ENCODE measurements around the gene PDE7B.
"Not testable (repeated sequence)": the region's sequence is repeated elsewhere in the genome, so short reads cannot be mapped to it uniquely, and the experiment has no call there.

The PDE7B gene

GRCh38 chr6:136117081-136117480 lies 265.6 kb downstream of the PDE7B start:
- no peak for DNase-seq

GRCh38 chr6:136118787-136119186 lies 267.3 kb downstream of the PDE7B start:
- no peak for DNase-seq

GRCh38 chr6:136123468-136123867 lies 272.0 kb downstream of the PDE7B start:
- no peak for DNase-seq

DNA sequence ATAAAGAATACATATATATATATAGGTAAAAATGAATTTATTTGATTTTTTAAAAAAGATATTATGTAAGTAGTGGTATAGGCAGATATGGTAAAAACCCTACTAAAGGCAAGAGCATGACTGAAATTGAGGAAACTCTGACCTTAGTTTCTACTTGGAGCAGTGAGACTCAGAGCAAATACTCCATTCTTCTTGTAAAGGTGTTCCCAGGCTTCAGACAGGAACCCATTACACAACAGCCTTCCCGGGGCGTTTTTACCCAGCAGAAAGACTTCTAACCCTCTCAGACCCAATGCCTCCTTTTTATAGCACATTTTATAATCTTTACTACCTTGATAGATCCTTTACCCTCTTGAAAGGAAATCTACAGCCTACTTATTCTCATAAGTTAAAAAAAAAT lies 274.1 kb downstream of the PDE7B start:
- no peak for DNase-seq

DNA sequence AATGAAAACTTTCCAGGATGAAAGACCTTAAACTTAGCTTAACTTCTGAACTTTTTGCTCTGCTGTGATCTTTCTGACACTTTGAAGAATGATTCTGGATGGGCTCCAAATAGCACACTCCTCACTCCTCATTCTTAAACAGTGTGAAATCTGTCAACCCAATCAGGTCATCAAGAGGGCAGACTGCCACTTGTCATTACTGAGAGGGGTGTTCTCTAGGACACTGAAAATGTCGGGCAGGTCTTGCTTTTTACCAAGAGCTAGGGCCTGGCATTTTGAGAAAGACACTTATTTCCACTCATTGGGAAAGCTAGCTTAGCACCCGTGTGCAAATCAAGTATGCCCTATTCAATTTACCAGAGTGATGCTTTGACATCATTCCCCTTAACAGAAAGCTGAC lies 276.4 kb downstream of the PDE7B start:
- no peak for DNase-seq

GRCh38 chr6:136129365-136129764 lies 277.9 kb downstream of the PDE7B start:
- no peak for DNase-seq

DNA sequence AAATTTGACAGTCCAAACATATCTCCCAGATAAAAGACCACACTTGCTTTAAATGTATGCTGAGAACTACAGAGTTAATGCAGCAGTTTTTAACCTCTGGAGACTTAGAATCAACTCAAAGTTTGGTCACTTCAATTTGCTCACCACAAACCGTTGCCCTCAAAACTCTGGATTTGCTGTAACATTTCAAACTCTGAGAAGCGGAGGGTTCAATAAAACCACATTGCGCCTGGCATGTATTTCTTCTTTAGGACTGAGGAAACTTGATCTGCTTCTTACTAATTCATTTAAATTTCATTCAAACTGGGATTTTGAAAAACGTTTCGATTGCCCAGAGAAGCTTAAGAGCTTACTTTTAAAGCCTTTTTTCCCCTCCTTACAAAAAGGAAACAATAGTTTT lies 282.8 kb downstream of the PDE7B start:
- no peak for DNase-seq

DNA sequence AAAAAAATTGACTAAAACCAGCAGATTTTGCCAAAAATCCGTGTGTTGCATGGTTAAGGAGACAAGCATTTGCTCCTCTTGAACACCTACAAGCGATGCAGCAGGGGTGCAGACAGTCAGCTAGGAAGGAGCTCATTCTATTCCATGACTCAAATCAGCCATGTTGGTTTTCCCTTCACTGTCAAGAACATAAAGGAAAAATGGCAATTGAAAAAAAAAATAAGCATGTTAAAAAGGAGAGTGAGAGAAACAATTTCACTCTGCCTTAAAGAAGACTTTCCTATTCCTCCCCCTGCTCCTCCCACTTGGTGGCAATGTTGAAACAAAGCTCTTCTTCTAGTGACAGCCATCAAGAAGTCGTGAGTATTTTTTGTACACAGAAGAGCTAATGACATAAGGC lies 283.2 kb downstream of the PDE7B start:
- DNase-seq, result no peak

DNA sequence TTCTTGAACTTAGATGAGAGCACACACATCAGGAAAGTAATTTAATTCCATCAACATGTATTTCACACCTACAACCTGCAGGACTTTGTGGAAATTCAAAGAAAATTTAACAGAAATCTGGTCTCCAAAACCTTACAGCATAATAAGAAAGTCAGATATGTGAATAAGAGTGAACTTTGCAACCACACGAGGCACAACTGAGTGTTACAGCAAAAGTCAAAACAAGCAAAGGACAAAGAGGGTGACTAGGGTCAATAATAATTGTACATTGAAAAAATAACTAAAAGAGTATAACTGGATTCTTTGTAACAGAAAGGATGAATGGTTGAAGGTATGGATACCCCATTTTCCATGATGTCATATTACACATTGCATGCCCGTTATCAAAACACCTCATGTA lies 284.8 kb downstream of the PDE7B start:
- no peak for DNase-seq

DNA sequence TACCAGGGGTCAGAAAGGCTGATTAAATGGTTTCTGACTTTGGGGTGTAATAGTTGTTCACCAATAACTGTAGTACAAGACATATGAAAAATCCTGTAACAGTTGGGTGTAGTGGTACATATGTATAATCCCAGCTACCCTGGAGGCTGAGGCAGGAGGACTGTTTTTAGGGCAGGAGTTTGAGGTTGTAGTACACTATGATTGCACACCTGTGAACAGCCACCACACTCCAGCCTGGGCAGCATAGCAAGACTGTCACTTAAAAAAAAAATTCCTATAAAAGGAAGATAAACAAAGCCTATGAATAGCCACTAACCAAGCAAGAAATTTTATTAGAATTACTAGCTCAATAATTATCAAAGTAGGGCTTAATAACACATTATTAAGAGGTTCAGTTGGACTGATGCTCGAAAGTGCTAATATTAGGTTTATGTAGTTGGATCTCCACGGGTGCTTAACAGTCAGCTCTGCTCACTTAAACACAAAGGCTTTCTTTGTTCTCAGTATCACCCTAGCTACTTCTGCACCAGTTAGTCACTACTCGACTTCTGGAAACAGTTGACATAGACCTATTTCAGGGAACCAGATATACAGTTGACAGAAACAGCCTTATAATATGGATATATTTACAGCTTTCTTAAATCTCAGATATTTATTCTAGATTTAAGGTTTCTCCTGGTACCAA lies 285.6 kb downstream of the PDE7B start:
- DNase-seq, result no peak

- no peak for DNase-seq
Measured at GRCh38 chr6:136137739-136138402, 286.4 kb downstream of the PDE7B start.

DNA sequence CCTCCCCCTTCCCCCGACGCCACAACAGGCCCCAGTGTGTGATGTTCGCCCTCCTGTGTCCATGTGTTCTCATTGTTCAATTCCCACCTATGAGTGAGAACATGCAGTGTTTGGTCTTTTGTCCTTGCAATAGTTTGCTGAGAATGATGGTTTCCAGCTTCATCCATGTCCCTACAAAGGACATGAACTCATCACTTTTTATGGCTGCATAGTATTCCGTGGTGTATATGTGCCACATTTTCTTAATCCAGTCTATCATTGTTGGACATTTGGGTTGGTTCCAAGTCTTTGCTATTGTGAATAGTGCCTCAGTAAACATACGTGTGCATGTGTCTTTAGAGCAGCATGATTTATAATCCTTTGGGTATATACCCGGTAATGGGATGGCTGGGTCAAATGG lies 287.6 kb downstream of the PDE7B start:
- DNase-seq, result not testable (repeated sequence)

GRCh38 chr6:136144251-136145023 lies 292.9 kb downstream of the PDE7B start:
- DNase-seq, result no peak

GRCh38 chr6:136146130-136146529 lies 294.6 kb downstream of the PDE7B start:
- no peak for DNase-seq

GRCh38 chr6:136147342-136147741 lies 295.8 kb downstream of the PDE7B start:
- DNase-seq, result no peak

DNA sequence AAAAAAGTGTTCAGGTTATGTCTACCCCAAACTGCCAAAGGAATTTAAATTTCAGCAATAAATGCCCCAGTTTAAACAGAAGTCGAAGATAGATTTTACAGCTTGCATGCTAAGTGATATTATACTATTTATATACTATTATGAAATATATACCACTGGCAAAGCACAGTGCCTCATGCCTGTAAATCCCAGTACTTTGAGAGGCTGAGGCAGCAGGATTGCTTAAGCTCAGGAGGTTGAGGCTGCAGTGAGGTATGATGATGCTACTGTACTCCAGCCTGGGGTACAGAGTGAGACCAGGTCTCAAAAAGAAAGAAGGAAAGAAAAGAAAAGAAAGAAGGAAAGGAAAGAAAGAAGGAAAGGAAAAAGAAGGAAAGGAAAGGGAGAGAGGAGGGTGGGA lies 296.6 kb downstream of the PDE7B start:
- no peak for DNase-seq

- no peak for DNase-seq
Measured at GRCh38 chr6:136148523-136148922, 297.0 kb downstream of the PDE7B start.

DNA sequence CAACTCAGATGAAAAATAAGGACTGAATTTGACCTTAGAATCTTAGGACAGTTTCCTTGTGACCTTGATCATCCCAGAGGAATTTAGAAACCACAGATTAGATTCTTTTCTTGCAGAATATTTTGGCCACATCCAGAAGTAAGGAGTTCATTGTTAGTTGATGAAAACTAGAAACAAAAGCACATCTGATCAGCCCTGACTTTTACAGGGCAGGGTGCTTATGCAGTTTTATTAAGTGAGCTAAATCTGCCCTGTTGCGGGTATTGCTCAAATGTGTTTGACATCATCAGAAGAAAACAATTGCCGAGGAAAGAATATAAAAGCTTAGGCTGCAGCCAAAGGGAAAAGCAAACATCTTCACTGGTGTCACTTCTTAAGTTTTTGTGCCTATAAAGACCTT lies 297.8 kb downstream of the PDE7B start:
- no peak for DNase-seq

GRCh38 chr6:136150961-136151360 lies 299.5 kb downstream of the PDE7B start:
- DNase-seq, result no peak

DNA sequence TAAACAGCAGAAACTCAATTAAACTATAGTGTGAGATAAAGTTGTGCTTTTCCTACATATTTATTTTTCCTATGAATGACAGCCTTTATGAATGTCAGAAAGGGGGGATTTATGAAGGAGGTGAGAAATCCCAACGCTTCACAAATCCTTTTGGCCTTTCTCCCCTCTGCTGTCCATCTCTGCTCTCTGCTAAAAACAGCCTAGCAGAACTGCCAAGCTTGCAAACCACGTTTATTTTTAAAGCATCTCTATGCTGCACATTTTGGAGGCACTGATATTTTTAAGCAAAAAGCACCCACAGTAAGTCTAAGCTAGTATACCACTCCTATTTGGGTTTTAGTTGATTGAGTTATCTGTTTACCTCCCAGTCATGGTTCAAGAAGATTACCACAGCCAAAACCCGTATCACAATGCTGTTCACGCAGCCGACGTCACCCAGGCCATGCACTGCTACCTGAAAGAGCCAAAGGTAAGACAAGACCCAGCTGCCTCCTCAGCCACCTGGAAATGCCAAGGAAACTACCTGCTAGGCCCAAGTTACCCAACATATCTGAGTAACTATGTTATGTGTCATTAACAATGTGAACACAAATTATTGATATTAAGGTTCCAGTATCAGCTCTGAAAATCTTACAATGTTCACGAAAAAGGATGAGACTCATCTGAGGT lies 302.3 kb downstream of the PDE7B start:
- no peak for DNase-seq

DNA sequence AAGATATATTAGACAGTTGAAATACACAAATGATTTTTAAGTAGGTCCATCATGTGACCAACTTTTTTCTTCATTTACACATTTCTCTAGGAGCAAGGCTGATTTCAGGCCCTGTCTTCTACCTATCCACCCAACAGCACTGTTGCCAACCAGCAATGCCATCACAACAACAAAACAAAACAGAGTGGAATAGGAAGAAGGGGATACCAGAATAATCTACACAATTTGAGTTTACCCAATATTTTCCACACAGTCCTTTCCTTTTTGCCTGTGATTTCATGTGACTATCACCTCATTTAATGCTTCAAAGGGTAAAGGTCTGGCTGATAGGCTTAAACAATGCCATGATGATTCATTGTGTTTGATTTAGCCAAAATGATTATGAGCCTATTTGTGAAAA lies 303.7 kb downstream of the PDE7B start:
- DNase-seq, result no peak

DNA sequence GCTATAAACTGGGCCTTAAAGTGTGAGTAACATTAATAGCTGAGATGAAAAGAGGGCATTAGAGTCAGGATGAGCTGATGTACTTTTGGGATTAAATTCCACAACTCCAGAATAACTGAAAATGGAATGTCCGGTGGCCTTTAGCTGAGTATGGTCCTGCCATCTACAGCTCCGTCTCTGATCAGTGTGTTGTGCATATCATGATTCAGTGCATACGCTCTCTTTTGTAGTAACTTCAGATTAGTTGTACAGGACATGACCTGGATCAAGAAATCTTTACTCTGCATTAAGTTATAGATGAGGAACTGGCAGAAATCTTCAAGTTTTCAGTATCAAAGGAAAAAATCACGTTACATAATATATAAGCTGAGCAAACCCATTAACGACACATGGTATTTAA lies 306.2 kb downstream of the PDE7B start:
- DNase-seq, result no peak

- DNase-seq, result no peak
Measured at GRCh38 chr6:136158387-136158821, 306.9 kb downstream of the PDE7B start.

DNA sequence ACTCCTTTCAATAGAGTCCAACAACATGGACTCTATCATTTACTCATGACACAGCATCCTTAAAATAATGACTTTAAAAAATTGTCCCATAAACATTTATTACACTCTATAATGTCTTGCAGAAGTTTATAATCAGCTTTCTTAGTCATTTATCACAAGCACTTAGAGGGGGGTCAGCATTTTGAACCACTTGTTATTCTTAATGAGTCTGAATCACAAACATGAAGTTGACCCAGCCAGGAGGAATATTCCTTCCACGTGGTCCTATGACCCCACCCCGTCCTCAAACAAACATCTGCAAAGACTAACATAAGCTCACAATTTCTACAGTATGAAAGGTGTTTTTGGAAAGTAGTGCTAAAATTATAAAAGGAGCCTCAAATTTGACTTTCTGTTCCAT lies 307.5 kb downstream of the PDE7B start:
- DNase-seq, result no peak

Data from activated CD4-positive, alpha-beta T cell treated with anti-CD3 and anti-CD28 coated beads for 48 hours (primary cell).